WTC11 (cell line): ENCODE measurements around the gene ZNF488. TPM values are rescaled to one million over a fixed set of nuclear protein-coding genes. Genes with fewer than 3 reads are reported as not detected.

Source experiments
- ATAC-seq: fragments of 200-7000 bp; cut with Tn5 transposase; 2 replicates; pipeline ENCODE4 v1.10.0; 2021; ENCODE audit warnings: mild to moderate bottlenecking, moderate library complexity
- CTCF ChIA-PET: fragments of 300-600 bp; sonication (Branson Sonifier 250); formaldehyde crosslinking; loops from one replicate; lab custom pipeline; 2021; ENCODE audit warnings: antibody characterized with exemption; lab: Charles Lee
- POLR2A ChIA-PET: fragments of 350-600 bp; sonication (Branson Sonifier 250); formaldehyde crosslinking; loops from one replicate; lab custom pipeline; 2021; ENCODE audit warnings: antibody characterized with exemption; lab: Charles Lee
- DNase-seq: peaks from one replicate; pipeline ENCODE4 v3.0.0; 2021; ENCODE audit warnings: low spot score
- H3K27ac Mint-ChIP-seq: 2 replicates; pipeline ENCODE4 v1.8.0; 2021; ENCODE audit warnings: mixed read lengths
- H3K27me3 Mint-ChIP-seq: 2 replicates; pipeline ENCODE4 v1.8.0; 2021; ENCODE audit warnings: low read depth, mild to moderate bottlenecking, moderate library complexity, mixed read lengths
- H3K36me3 Mint-ChIP-seq: 2 replicates; pipeline ENCODE4 v1.8.0; 2021; ENCODE audit warnings: mixed read lengths
- H3K4me1 Mint-ChIP-seq: 2 replicates; pipeline ENCODE4 v1.8.0; 2022; ENCODE audit warnings: mixed read lengths
- H3K4me3 Mint-ChIP-seq: 2 replicates; pipeline ENCODE4 v1.8.0; 2021; ENCODE audit warnings: mild to moderate bottlenecking, moderate library complexity, mixed read lengths
- H3K9me3 Mint-ChIP-seq: 2 replicates; pipeline ENCODE4 v1.8.0; 2021; ENCODE audit warnings: mixed read lengths
- ATF1 ChIP-seq: sonication (generic); formaldehyde crosslinking; IDR thresholded peaks from 2 replicates; pipeline ENCODE4 v1.8.1; 2023; ENCODE audit warnings: mild to moderate bottlenecking, moderate library complexity, missing genetic modification reagents
- ATF3 ChIP-seq: sonication (generic); formaldehyde crosslinking; conservative IDR thresholded peaks from 2 replicates; pipeline ENCODE4 v1.8.1; 2022; ENCODE audit warnings: mild to moderate bottlenecking, missing genetic modification reagents
- FOXJ3 ChIP-seq: sonication (generic); formaldehyde crosslinking; IDR thresholded peaks from 2 replicates; pipeline ENCODE4 v1.9.0; 2021; ENCODE audit warnings: missing genetic modification reagents, mild to moderate bottlenecking, borderline replicate concordance
- HMGA2 ChIP-seq: fragments of 250-450 bp; sonication (Bioruptor Pico); IDR thresholded peaks from 2 replicates; pipeline ENCODE4 v1.4.0; 2021; ENCODE audit warnings: mild to moderate bottlenecking, moderate library complexity
- IRF1 ChIP-seq: sonication (generic); formaldehyde crosslinking; IDR thresholded peaks from 2 replicates; pipeline ENCODE4 v1.8.0; 2023; ENCODE audit warnings: missing genetic modification reagents
- IRF2 ChIP-seq: sonication (generic); formaldehyde crosslinking; IDR thresholded peaks from 2 replicates; pipeline ENCODE4 v1.8.0; 2022; ENCODE audit warnings: low read depth, missing genetic modification reagents, borderline replicate concordance
- MXD4 ChIP-seq: fragments of 250-450 bp; sonication (Bioruptor Pico); IDR thresholded peaks from 2 replicates; pipeline ENCODE4 v1.8.0; 2021; ENCODE audit warnings: mild to moderate bottlenecking, moderate library complexity, borderline replicate concordance
- MYBL2 ChIP-seq: sonication (generic); formaldehyde crosslinking; IDR thresholded peaks from 2 replicates; pipeline ENCODE4 v1.8.1; 2023; ENCODE audit warnings: mild to moderate bottlenecking, moderate library complexity, missing genetic modification reagents
- NR1H2 ChIP-seq: sonication (generic); formaldehyde crosslinking; IDR thresholded peaks from 2 replicates; pipeline ENCODE4 v1.9.0; 2021; ENCODE audit warnings: mild to moderate bottlenecking, moderate library complexity, missing genetic modification reagents
- RORB ChIP-seq: fragments of 250-450 bp; sonication (Bioruptor Pico); IDR thresholded peaks from 2 replicates; pipeline ENCODE4 v1.9.0; 2021; ENCODE audit warnings: mild to moderate bottlenecking
- SMAD3 ChIP-seq: sonication (generic); formaldehyde crosslinking; IDR thresholded peaks from 2 replicates; pipeline ENCODE4 v1.8.0; 2022; ENCODE audit warnings: missing genetic modification reagents, mild to moderate bottlenecking, borderline replicate concordance
- SOX15 ChIP-seq: fragments of 250-450 bp; sonication (Bioruptor Pico); IDR thresholded peaks from 2 replicates; pipeline ENCODE4 v1.9.0; 2021; ENCODE audit warnings: mild to moderate bottlenecking
- SP1 ChIP-seq: sonication (generic); formaldehyde crosslinking; conservative IDR thresholded peaks from 2 replicates; pipeline ENCODE4 v1.8.1; 2022; ENCODE audit warnings: missing genetic modification reagents
- USF2 ChIP-seq: sonication (generic); formaldehyde crosslinking; IDR thresholded peaks from 2 replicates; pipeline ENCODE4 v1.8.1; 2023; ENCODE audit warnings: mild to moderate bottlenecking, missing genetic modification reagents, moderate library complexity
- ZNF232 ChIP-seq: sonication (generic); formaldehyde crosslinking; IDR thresholded peaks from 2 replicates; pipeline ENCODE4 v1.8.0; 2022; ENCODE audit warnings: mild to moderate bottlenecking, missing genetic modification reagents
- ZSCAN18 ChIP-seq: fragments of 250-450 bp; sonication (Bioruptor Pico); IDR thresholded peaks from 2 replicates; pipeline ENCODE4 v2.1.2; 2022; ENCODE audit warnings: mild to moderate bottlenecking, moderate library complexity
- total RNA-seq: library from RNA; stranded (reverse); gene quantifications from 3 replicates; pipeline ENCODE4 v1.2.3, GENCODE V29; 2021
- TF ChIP-seq, protein P1 (sequence below): fragments of 250-450 bp; sonication (Bioruptor Pico); IDR thresholded peaks from 2 replicates; pipeline ENCODE4 v1.9.0; 2021; ENCODE audit warnings: mild to moderate bottlenecking, borderline replicate concordance
- TF ChIP-seq, protein P2 (sequence below): sonication (generic); formaldehyde crosslinking; IDR thresholded peaks from 2 replicates; pipeline ENCODE4 v1.8.1; 2023; ENCODE audit warnings: mild to moderate bottlenecking, moderate library complexity, missing genetic modification reagents
- TF ChIP-seq, protein P3 (sequence below): sonication (generic); formaldehyde crosslinking; IDR thresholded peaks from 2 replicates; pipeline ENCODE4 v1.8.0; 2022; ENCODE audit warnings: mild to moderate bottlenecking, missing genetic modification reagents

Gene ZNF488
- total RNA-seq, 1 experiment from 2014 or later: 8.7 TPM

- no peak for TF ChIP-seq IRF2 (CRISPR knock-in tag)
- no peak for TF ChIP-seq HMGA2
- no peak for TF ChIP-seq SP1
- TF ChIP-seq MXD4: no peak
- no peak for TF ChIP-seq FOXJ3 (CRISPR knock-in tag)
These were observed 58.5 kb downstream of the ZNF488 start (continued) for GRCh38 chr10:47325303-47326291.

DNA sequence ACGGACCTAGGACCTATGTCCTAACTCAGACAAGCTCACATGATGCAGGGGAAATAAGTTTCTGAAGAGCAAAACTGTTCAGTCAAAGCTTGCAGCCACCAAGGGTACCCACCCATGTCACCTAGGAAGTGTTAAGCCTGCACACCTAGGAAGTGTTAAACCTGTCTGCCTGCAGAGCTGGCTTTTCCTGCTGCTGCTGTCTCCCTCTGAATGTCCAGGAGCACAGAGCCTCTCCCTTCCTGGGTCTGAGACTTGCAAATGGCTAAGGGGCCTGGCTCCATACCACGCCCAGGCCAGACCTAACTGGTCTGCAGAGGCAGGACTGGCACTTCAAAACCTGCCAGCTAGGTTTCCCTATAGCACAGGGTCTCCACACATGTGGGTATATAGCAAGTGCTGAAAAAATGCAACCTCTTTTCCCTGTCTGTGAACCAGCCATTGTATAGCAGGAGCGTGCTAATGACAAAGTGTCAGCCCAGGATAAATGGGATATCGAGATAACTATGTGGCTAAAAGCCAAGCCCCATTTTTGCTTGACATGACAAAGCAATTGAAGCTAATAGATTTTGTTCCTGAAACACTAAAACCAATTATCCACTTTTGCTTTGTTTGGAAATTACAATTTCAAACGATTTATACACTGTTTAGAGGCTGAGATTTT lies 60.3 kb downstream of the ZNF488 start:
- ChIA-PET CTCF (interaction anchor here (1.1 to 3.6 kb wide), 4 partner anchors 11 to 299 kb away, joined by 3 to 13 read pairs (median 4); no protein-coding TSS in a partner anchor), POLR2A (no interaction called here)
- H3K4me3 Mint-ChIP-seq: no peak overlapping the region
- H3K9me3 Mint-ChIP-seq: peaks cover 15% of the 10 kb centered on the region
- TF ChIP-seq IRF1 (CRISPR knock-in tag): no peak
- TF ChIP-seq NR1H2 (CRISPR knock-in tag): no peak
- TF ChIP-seq SP1: no peak
- no peak for TF ChIP-seq MXD4
- TF ChIP-seq, protein P1, sequence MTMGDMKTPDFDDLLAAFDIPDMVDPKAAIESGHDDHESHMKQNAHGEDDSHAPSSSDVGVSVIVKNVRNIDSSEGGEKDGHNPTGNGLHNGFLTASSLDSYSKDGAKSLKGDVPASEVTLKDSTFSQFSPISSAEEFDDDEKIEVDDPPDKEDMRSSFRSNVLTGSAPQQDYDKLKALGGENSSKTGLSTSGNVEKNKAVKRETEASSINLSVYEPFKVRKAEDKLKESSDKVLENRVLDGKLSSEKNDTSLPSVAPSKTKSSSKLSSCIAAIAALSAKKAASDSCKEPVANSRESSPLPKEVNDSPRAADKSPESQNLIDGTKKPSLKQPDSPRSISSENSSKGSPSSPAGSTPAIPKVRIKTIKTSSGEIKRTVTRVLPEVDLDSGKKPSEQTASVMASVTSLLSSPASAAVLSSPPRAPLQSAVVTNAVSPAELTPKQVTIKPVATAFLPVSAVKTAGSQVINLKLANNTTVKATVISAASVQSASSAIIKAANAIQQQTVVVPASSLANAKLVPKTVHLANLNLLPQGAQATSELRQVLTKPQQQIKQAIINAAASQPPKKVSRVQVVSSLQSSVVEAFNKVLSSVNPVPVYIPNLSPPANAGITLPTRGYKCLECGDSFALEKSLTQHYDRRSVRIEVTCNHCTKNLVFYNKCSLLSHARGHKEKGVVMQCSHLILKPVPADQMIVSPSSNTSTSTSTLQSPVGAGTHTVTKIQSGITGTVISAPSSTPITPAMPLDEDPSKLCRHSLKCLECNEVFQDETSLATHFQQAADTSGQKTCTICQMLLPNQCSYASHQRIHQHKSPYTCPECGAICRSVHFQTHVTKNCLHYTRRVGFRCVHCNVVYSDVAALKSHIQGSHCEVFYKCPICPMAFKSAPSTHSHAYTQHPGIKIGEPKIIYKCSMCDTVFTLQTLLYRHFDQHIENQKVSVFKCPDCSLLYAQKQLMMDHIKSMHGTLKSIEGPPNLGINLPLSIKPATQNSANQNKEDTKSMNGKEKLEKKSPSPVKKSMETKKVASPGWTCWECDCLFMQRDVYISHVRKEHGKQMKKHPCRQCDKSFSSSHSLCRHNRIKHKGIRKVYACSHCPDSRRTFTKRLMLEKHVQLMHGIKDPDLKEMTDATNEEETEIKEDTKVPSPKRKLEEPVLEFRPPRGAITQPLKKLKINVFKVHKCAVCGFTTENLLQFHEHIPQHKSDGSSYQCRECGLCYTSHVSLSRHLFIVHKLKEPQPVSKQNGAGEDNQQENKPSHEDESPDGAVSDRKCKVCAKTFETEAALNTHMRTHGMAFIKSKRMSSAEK (CRISPR knock-in tag): no peak
- no peak for TF ChIP-seq ZNF232
- TF ChIP-seq, protein P2, sequence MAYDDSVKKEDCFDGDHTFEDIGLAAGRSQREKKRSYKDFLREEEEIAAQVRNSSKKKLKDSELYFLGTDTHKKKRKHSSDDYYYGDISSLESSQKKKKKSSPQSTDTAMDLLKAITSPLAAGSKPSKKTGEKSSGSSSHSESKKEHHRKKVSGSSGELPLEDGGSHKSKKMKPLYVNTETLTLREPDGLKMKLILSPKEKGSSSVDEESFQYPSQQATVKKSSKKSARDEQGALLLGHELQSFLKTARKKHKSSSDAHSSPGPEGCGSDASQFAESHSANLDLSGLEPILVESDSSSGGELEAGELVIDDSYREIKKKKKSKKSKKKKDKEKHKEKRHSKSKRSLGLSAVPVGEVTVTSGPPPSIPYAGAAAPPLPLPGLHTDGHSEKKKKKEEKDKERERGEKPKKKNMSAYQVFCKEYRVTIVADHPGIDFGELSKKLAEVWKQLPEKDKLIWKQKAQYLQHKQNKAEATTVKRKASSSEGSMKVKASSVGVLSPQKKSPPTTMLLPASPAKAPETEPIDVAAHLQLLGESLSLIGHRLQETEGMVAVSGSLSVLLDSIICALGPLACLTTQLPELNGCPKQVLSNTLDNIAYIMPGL (CRISPR knock-in tag): no peak
- no peak for TF ChIP-seq MYBL2
- no peak for TF ChIP-seq SMAD3 (CRISPR knock-in tag)
- TF ChIP-seq ZSCAN18 (CRISPR knock-in tag): no peak
- ATAC-seq: no peak
- H3K4me1 Mint-ChIP-seq: no peaks in the 10 kb centered on the region
- no peaks in the 10 kb centered on the region for H3K36me3 Mint-ChIP-seq
- H3K27me3 Mint-ChIP-seq: no peaks in the 10 kb centered on the region
- DNase-seq: no peak
- H3K27ac Mint-ChIP-seq: no peak overlapping the region

DNA sequence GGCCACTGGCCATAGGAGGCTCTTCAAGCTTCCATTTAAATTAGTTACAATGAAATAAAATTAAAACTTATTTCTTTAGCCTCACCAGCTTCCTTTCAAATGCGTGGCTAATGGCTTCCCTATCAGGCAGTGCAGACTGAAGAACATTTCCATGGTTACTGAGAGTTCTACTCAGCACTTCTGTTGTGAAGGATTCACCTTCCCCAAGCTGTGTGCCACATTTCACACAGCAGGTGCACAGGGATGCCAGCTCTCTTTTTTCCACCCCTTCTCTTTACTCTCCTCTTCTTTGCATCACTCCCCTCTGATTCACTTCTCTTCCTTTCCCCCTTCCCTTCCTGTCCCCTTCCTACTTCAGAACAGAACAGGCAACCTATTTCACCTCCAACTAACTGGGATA lies 61.0 kb downstream of the ZNF488 start:
- DNase-seq (no peak), ATAC-seq (no peak)
- no peak overlapping the region for H3K27ac Mint-ChIP-seq
- POLR2A ChIA-PET: no interaction called here
- peaks cover 11% of the 10 kb centered on the region for H3K9me3 Mint-ChIP-seq
- no peaks in the 10 kb centered on the region for H3K4me1 Mint-ChIP-seq
- CTCF ChIA-PET: interaction anchor here (0.7 to 3.6 kb wide), 4 partner anchors 11 to 298 kb away, joined by 3 to 13 read pairs (median 4); no protein-coding TSS in a partner anchor
- no peaks in the 10 kb centered on the region for H3K36me3 Mint-ChIP-seq
- H3K4me3 Mint-ChIP-seq: no peak overlapping the region
- no peaks in the 10 kb centered on the region for H3K27me3 Mint-ChIP-seq
- TF ChIP-seq USF2 (no peak), ATF1 (CRISPR knock-in tag) (no peak), SOX15 (CRISPR knock-in tag) (no peak), RORB (CRISPR knock-in tag) (no peak), ATF3 (CRISPR knock-in tag) (no peak)
- TF ChIP-seq, protein P3, sequence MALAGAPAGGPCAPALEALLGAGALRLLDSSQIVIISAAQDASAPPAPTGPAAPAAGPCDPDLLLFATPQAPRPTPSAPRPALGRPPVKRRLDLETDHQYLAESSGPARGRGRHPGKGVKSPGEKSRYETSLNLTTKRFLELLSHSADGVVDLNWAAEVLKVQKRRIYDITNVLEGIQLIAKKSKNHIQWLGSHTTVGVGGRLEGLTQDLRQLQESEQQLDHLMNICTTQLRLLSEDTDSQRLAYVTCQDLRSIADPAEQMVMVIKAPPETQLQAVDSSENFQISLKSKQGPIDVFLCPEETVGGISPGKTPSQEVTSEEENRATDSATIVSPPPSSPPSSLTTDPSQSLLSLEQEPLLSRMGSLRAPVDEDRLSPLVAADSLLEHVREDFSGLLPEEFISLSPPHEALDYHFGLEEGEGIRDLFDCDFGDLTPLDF (CRISPR knock-in tag): no peak
